Measurements from ENCODE around the gene OPN1MW2. TPM values are rescaled to one million over a fixed set of nuclear protein-coding genes. Genes with fewer than 3 reads are reported as not detected.
"Not testable (repeated sequence)": the region's sequence is repeated elsewhere in the genome, so short reads cannot be mapped to it uniquely, and the experiment has no call there.

OPN1MW2 gene
- not detected in 2 replicates for total RNA-seq (ENCODE audit: low replicate concordance)

- DNase-seq (ENCODE audit: low read depth); H3K4me3 ChIP-seq (ENCODE audit: low read depth, low read length): not testable (repeated sequence)
Observed at GRCh38 chrX:154219456-154219855, at the start of gene OPN1MW2. Gene OPN1MW2, plus strand, starts transcription at chrX:154219756. Its CDS starts 60 bp downstream, at chrX:154219816.

GRCh38 chrX:154172535-154172943, 47.0 kb upstream of the OPN1MW2 start:
- not testable (repeated sequence) for DNase-seq (ENCODE audit: low read depth)

GRCh38 chrX:154174356-154174755, 45.2 kb upstream of the OPN1MW2 start:
- DNase-seq (ENCODE audit: low read depth); H3K4me3 ChIP-seq (ENCODE audit: low read depth, low read length): not testable (repeated sequence)

More at GRCh38 chrX:154172535-154172943, 47.0 kb upstream of the OPN1MW2 start:
- H3K4me3 ChIP-seq (ENCODE audit: low read depth, low read length) = not testable (repeated sequence)

- H3K4me3 ChIP-seq (ENCODE audit: low read depth, low read length); DNase-seq (ENCODE audit: low read depth): not testable (repeated sequence)
Observed at GRCh38 chrX:154182296-154182695, 37.3 kb upstream of the OPN1MW2 start, which contains the start of gene OPN1MW. Gene OPN1MW, plus strand, starts transcription at chrX:154182596. Its CDS starts 82 bp downstream, at chrX:154182678.

- not testable (repeated sequence) for DNase-seq (ENCODE audit: low read depth); H3K4me3 ChIP-seq (ENCODE audit: low read depth, low read length)
Observed at GRCh38 chrX:154183794-154184193, 35.8 kb upstream of the OPN1MW2 start.

GRCh38 chrX:154192846-154193245, 26.7 kb upstream of the OPN1MW2 start:
- not testable (repeated sequence) for DNase-seq (ENCODE audit: low read depth); H3K4me3 ChIP-seq (ENCODE audit: low read depth, low read length)

- not testable (repeated sequence) for H3K4me3 ChIP-seq (ENCODE audit: low read depth, low read length); DNase-seq (ENCODE audit: low read depth)
Observed at GRCh38 chrX:154194316-154194715, 25.2 kb upstream of the OPN1MW2 start.

- not testable (repeated sequence) for H3K4me3 ChIP-seq (ENCODE audit: low read depth, low read length); DNase-seq (ENCODE audit: low read depth)
Observed at GRCh38 chrX:154196466-154196865, 23.1 kb upstream of the OPN1MW2 start.

- not testable (repeated sequence) for DNase-seq (ENCODE audit: low read depth); H3K4me3 ChIP-seq (ENCODE audit: low read depth, low read length)
Observed at GRCh38 chrX:154209670-154210418, 9.7 kb upstream of the OPN1MW2 start.

GRCh38 chrX:154211057-154211456, 8.5 kb upstream of the OPN1MW2 start:
- not testable (repeated sequence) for DNase-seq (ENCODE audit: low read depth); H3K4me3 ChIP-seq (ENCODE audit: low read depth, low read length)

GRCh38 chrX:154211499-154211898, 8.1 kb upstream of the OPN1MW2 start:
- DNase-seq (ENCODE audit: low read depth); H3K4me3 ChIP-seq (ENCODE audit: low read depth, low read length): not testable (repeated sequence)

GRCh38 chrX:154225292-154225691, 5.7 kb downstream of the OPN1MW2 start:
- not testable (repeated sequence) for H3K4me3 ChIP-seq (ENCODE audit: low read depth, low read length)

GRCh38 chrX:154226706-154227105, 7.2 kb downstream of the OPN1MW2 start:
- not testable (repeated sequence) for H3K4me3 ChIP-seq (ENCODE audit: low read depth, low read length); DNase-seq (ENCODE audit: low read depth)

More at GRCh38 chrX:154225292-154225691, 5.7 kb downstream of the OPN1MW2 start:
- not testable (repeated sequence) for DNase-seq (ENCODE audit: low read depth)

- not testable (repeated sequence) for H3K4me3 ChIP-seq (ENCODE audit: low read depth, low read length); DNase-seq (ENCODE audit: low read depth)
Observed at GRCh38 chrX:154231443-154231842, 11.9 kb downstream of the OPN1MW2 start.

- DNase-seq (ENCODE audit: low read depth); H3K4me3 ChIP-seq (ENCODE audit: low read depth, low read length): not testable (repeated sequence)
Observed at GRCh38 chrX:154233620-154234019, 14.1 kb downstream of the OPN1MW2 start.

GRCh38 chrX:154238939-154239559, 19.5 kb downstream of the OPN1MW2 start:
- DNase-seq (ENCODE audit: low read depth); H3K4me3 ChIP-seq (ENCODE audit: low read depth, low read length): not testable (repeated sequence)

GRCh38 chrX:154239982-154240503, 20.5 kb downstream of the OPN1MW2 start:
- not testable (repeated sequence) for DNase-seq (ENCODE audit: low read depth)

GRCh38 chrX:154247377-154248045, 28.0 kb downstream of the OPN1MW2 start:
- not testable (repeated sequence) for H3K4me3 ChIP-seq (ENCODE audit: low read depth, low read length); DNase-seq (ENCODE audit: low read depth)

More at GRCh38 chrX:154239982-154240503, 20.5 kb downstream of the OPN1MW2 start:
- H3K4me3 ChIP-seq (ENCODE audit: low read depth, low read length) = not testable (repeated sequence)

GRCh38 chrX:154248076-154248475, 28.5 kb downstream of the OPN1MW2 start:
- not testable (repeated sequence) for H3K4me3 ChIP-seq (ENCODE audit: low read depth, low read length); DNase-seq (ENCODE audit: low read depth)

Data from fibroblast of the aortic adventitia (primary cell).